ENCODE results near the gene OLFM2.

The OLFM2 gene

DNA sequence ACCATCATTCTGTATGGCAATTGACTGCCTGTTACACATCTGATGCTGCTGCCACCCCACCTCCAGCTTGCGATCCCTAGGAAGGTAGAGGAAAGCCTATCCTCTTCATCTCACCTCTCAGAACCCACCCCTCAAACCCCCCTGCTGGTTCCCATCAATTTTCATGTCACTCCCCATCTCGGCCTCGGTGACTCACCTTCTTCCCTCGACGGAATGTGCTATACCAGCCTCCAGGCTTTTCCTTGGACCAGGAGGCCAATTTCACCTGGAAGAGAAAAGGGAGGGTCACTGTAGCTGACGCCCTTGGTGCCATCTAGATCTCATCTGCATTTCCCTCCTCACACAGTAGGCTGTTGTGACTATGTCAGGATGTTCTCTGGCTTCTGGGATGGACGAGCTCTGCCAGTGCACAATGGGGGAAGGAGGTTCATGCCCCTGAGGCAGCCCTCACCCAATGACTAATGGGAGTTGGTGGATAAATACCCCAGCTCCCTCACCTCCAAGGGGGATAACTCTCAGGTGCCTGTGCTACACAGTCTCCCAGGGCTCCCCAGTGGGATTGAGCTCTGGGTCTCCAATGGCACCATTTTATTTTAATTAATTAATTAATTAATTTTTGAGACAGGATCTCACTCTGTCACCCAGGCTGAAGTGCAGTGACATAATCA is 26.4 kb upstream of the OLFM2 start:
- no peak overlapping the region for H2BK120ac ChIP-seq (ENCODE audit: low read depth, low read length)
- no CpG with 5 or more reads among the region's 7 CpGs for WGBS (ENCODE audit: extremely low coverage, insufficient coverage, low lambda C conversion rate)
- H2BK5ac ChIP-seq (ENCODE audit: low read length): no peak overlapping the region
- H3K56ac ChIP-seq (ENCODE audit: low read length): no peak overlapping the region
- H4K5ac ChIP-seq (ENCODE audit: low read length): no peak overlapping the region
- H3K4ac ChIP-seq (ENCODE audit: low read depth, low read length): no peak overlapping the region
- H3K79me2 ChIP-seq (ENCODE audit: control insufficient read depth, insufficient read depth, low read length): no peaks in the 10 kb centered on the region
- no peaks in the 10 kb centered on the region for H3K36me3 ChIP-seq (ENCODE audit: control insufficient read depth, insufficient read depth, low read length)
- H2BK15ac ChIP-seq (replicated peaks; ENCODE audit: low read depth): no peak overlapping the region
- no peak overlapping the region for H3K18ac ChIP-seq (ENCODE audit: low read length)
- H3K79me1 ChIP-seq (ENCODE audit: low read length): no peaks in the 10 kb centered on the region
- H3K23ac ChIP-seq (ENCODE audit: low read length): no peak overlapping the region
- no peaks in the 10 kb centered on the region for H3K4me1 ChIP-seq (ENCODE audit: control insufficient read depth, low read depth, low read length)
- no peak overlapping the region for H2AK5ac ChIP-seq (ENCODE audit: low read length)
- H3K27me3 ChIP-seq (ENCODE audit: insufficient read depth, low read length, poor library complexity): peaks cover 7% of the 10 kb centered on the region
- no peak overlapping the region for H4K8ac ChIP-seq (ENCODE audit: low read depth, low read length)
- no peak overlapping the region for H3K4me3 ChIP-seq (ENCODE audit: low read length)
- no peak overlapping the region for H3K27ac ChIP-seq (ENCODE audit: low read depth, low read length)
- DNase-seq: peak; percentile 46
- H3K9ac ChIP-seq (ENCODE audit: low read length): no peak overlapping the region
- H3K4me2 ChIP-seq (ENCODE audit: low read length): no peak overlapping the region

- Histone ChIP-seq H3K9ac (ENCODE audit: low read length) (no peak overlapping the region), H3K79me1 (ENCODE audit: low read length) (no peaks in the 10 kb centered on the region), H2AK5ac (ENCODE audit: low read length) (no peak overlapping the region), H2BK120ac (ENCODE audit: low read depth, low read length) (no peak overlapping the region), H3K4me1 (ENCODE audit: control insufficient read depth, low read depth, low read length) (no peaks in the 10 kb centered on the region), H3K4ac (ENCODE audit: low read depth, low read length) (no peak overlapping the region), H2BK5ac (ENCODE audit: low read length) (no peak overlapping the region), H3K23ac (ENCODE audit: low read length) (no peak overlapping the region), H3K36me3 (ENCODE audit: control insufficient read depth, insufficient read depth, low read length) (no peaks in the 10 kb centered on the region), H3K79me2 (ENCODE audit: control insufficient read depth, insufficient read depth, low read length) (no peaks in the 10 kb centered on the region), H3K56ac (ENCODE audit: low read length) (no peak overlapping the region), H4K8ac (ENCODE audit: low read depth, low read length) (no peak overlapping the region), H3K4me2 (ENCODE audit: low read length) (no peak overlapping the region), H3K27me3 (ENCODE audit: insufficient read depth, low read length, poor library complexity) (peaks cover 4% of the 10 kb centered on the region), H3K27ac (ENCODE audit: low read depth, low read length) (no peak overlapping the region), H2BK15ac (replicated peaks; ENCODE audit: low read depth) (no peak overlapping the region), H4K5ac (ENCODE audit: low read length) (no peak overlapping the region), H3K18ac (ENCODE audit: low read length) (no peak overlapping the region), H3K4me3 (ENCODE audit: low read length) (no peak overlapping the region)
- no peak for DNase-seq
- no CpG with 5 or more reads among the region's 4 CpGs for WGBS (ENCODE audit: extremely low coverage, insufficient coverage, low lambda C conversion rate)
Measured at GRCh38 chr19:9961103-9961502, 24.8 kb upstream of the OLFM2 start.

GRCh38 chr19:9958379-9958821 is 22.1 kb upstream of the OLFM2 start:
- H3K4me2 ChIP-seq (ENCODE audit: low read length): no peak overlapping the region
- H2BK5ac ChIP-seq (ENCODE audit: low read length): no peak overlapping the region
- H3K36me3 ChIP-seq (ENCODE audit: control insufficient read depth, insufficient read depth, low read length): no peaks in the 10 kb centered on the region
- no peak overlapping the region for H3K27ac ChIP-seq (ENCODE audit: low read depth, low read length)
- WGBS (ENCODE audit: extremely low coverage, insufficient coverage, low lambda C conversion rate): no CpG with 5 or more reads among the region's 1 CpG
- no peak overlapping the region for H3K56ac ChIP-seq (ENCODE audit: low read length)
- no peak overlapping the region for H3K18ac ChIP-seq (ENCODE audit: low read length)
- no peak overlapping the region for H2BK15ac ChIP-seq (replicated peaks; ENCODE audit: low read depth)
- H2BK120ac ChIP-seq (ENCODE audit: low read depth, low read length): no peak overlapping the region
- no peaks in the 10 kb centered on the region for H3K79me1 ChIP-seq (ENCODE audit: low read length)
- no peak overlapping the region for H3K4ac ChIP-seq (ENCODE audit: low read depth, low read length)
- DNase-seq: no peak
- no peak overlapping the region for H3K9ac ChIP-seq (ENCODE audit: low read length)
- no peak overlapping the region for H4K5ac ChIP-seq (ENCODE audit: low read length)
- no peak overlapping the region for H2AK5ac ChIP-seq (ENCODE audit: low read length)
- H3K4me3 ChIP-seq (ENCODE audit: low read length): no peak overlapping the region
- no peaks in the 10 kb centered on the region for H3K4me1 ChIP-seq (ENCODE audit: control insufficient read depth, low read depth, low read length)
- H3K23ac ChIP-seq (ENCODE audit: low read length): no peak overlapping the region
- no peak overlapping the region for H4K8ac ChIP-seq (ENCODE audit: low read depth, low read length)
- H3K27me3 ChIP-seq (ENCODE audit: insufficient read depth, low read length, poor library complexity): no peaks in the 10 kb centered on the region
- H3K79me2 ChIP-seq (ENCODE audit: control insufficient read depth, insufficient read depth, low read length): no peaks in the 10 kb centered on the region

GRCh38 chr19:9956956-9957355 is 20.6 kb upstream of the OLFM2 start:
- Histone ChIP-seq H2BK120ac (ENCODE audit: low read depth, low read length) (no peak overlapping the region), H3K4me1 (ENCODE audit: control insufficient read depth, low read depth, low read length) (no peaks in the 10 kb centered on the region), H3K27ac (ENCODE audit: low read depth, low read length) (no peak overlapping the region), H4K8ac (ENCODE audit: low read depth, low read length) (no peak overlapping the region), H3K4me3 (ENCODE audit: low read length) (no peak overlapping the region), H3K79me1 (ENCODE audit: low read length) (no peaks in the 10 kb centered on the region), H2BK15ac (replicated peaks; ENCODE audit: low read depth) (no peak overlapping the region), H3K36me3 (ENCODE audit: control insufficient read depth, insufficient read depth, low read length) (no peaks in the 10 kb centered on the region), H3K18ac (ENCODE audit: low read length) (no peak overlapping the region), H3K4me2 (ENCODE audit: low read length) (no peak overlapping the region), H3K23ac (ENCODE audit: low read length) (no peak overlapping the region), H3K79me2 (ENCODE audit: control insufficient read depth, insufficient read depth, low read length) (no peaks in the 10 kb centered on the region), H3K27me3 (ENCODE audit: insufficient read depth, low read length, poor library complexity) (no peaks in the 10 kb centered on the region), H3K9ac (ENCODE audit: low read length) (no peak overlapping the region), H3K56ac (ENCODE audit: low read length) (no peak overlapping the region), H2BK5ac (ENCODE audit: low read length) (no peak overlapping the region), H3K4ac (ENCODE audit: low read depth, low read length) (no peak overlapping the region), H2AK5ac (ENCODE audit: low read length) (no peak overlapping the region), H4K5ac (ENCODE audit: low read length) (no peak overlapping the region)
- no peak for DNase-seq
- WGBS (ENCODE audit: extremely low coverage, insufficient coverage, low lambda C conversion rate): no CpG with 5 or more reads among the region's 3 CpGs

GRCh38 chr19:9953802-9954542 is 17.7 kb upstream of the OLFM2 start:
- Histone ChIP-seq H3K4me3 (ENCODE audit: low read length) (no peak overlapping the region), H3K4me2 (ENCODE audit: low read length) (no peak overlapping the region)

More at GRCh38 chr19:9953802-9954542, 17.7 kb upstream of the OLFM2 start:
- H4K8ac ChIP-seq (ENCODE audit: low read depth, low read length): no peak overlapping the region
- no peak overlapping the region for H3K9ac ChIP-seq (ENCODE audit: low read length)
- no peaks in the 10 kb centered on the region for H3K4me1 ChIP-seq (ENCODE audit: control insufficient read depth, low read depth, low read length)
- H3K27me3 ChIP-seq (ENCODE audit: insufficient read depth, low read length, poor library complexity): no peaks in the 10 kb centered on the region
- H3K36me3 ChIP-seq (ENCODE audit: control insufficient read depth, insufficient read depth, low read length): no peaks in the 10 kb centered on the region
- H2BK5ac ChIP-seq (ENCODE audit: low read length): no peak overlapping the region
- H2BK120ac ChIP-seq (ENCODE audit: low read depth, low read length): no peak overlapping the region
- no peak overlapping the region for H2BK15ac ChIP-seq (replicated peaks; ENCODE audit: low read depth)
- no peak overlapping the region for H3K23ac ChIP-seq (ENCODE audit: low read length)
- no peaks in the 10 kb centered on the region for H3K79me2 ChIP-seq (ENCODE audit: control insufficient read depth, insufficient read depth, low read length)
- no peak overlapping the region for H3K27ac ChIP-seq (ENCODE audit: low read depth, low read length)
- no peak overlapping the region for H3K18ac ChIP-seq (ENCODE audit: low read length)
- H3K79me1 ChIP-seq (ENCODE audit: low read length): no peaks in the 10 kb centered on the region
- H2AK5ac ChIP-seq (ENCODE audit: low read length): no peak overlapping the region
- H3K4ac ChIP-seq (ENCODE audit: low read depth, low read length): no peak overlapping the region
- WGBS (ENCODE audit: extremely low coverage, insufficient coverage, low lambda C conversion rate): no CpG with 5 or more reads among the region's 18 CpGs
- H3K56ac ChIP-seq (ENCODE audit: low read length): no peak overlapping the region
- DNase-seq: no peak
- H4K5ac ChIP-seq (ENCODE audit: low read length): no peak overlapping the region
